SK-N-SH (cell line): ENCODE results near the gene CCL22.

Experiments
- CHD2 ChIP-seq: fragments of 150-350 bp; IDR thresholded peaks from 2 replicates; pipeline ENCODE4 v1.6.1; 2018; ENCODE audit warnings: low read length; ENCODE audit not compliant: partially characterized antibody
- EZH2phosphoT487 ChIP-seq: fragments of 200-600 bp; sonication (generic); IDR thresholded peaks from 2 replicates; pipeline ENCODE4 v1.6.1; 2017; ENCODE audit warnings: low read depth, mixed run types, mild to moderate bottlenecking, antibody characterized with exemption, moderate library complexity, borderline replicate concordance
- FOXM1 ChIP-seq: IDR thresholded peaks from 2 replicates; pipeline ENCODE4 v1.4.0; 2012; ENCODE audit warnings: low read depth, mild to moderate bottlenecking
- GATA2 ChIP-seq: sonication (generic); formaldehyde crosslinking; IDR thresholded peaks from 2 replicates; pipeline ENCODE4 v1.5.0; 2020; ENCODE audit warnings: mild to moderate bottlenecking, missing genetic modification reagents
- JUND ChIP-seq: IDR thresholded peaks from 2 replicates; pipeline ENCODE4 v1.4.0; 2012
- MEF2A ChIP-seq: IDR thresholded peaks from 2 replicates; pipeline ENCODE4 v1.4.0; 2012; ENCODE audit warnings: low read depth, borderline replicate concordance
- MXI1 ChIP-seq: IDR thresholded peaks from 2 replicates; pipeline ENCODE4 v1.6.1; 2012; ENCODE audit warnings: mild to moderate bottlenecking, low read depth, low read length, improper control_type of control experiment
- NRF1 ChIP-seq: IDR thresholded peaks from 2 replicates; pipeline ENCODE4 v1.6.1; 2012; ENCODE audit warnings: low read depth, mild to moderate bottlenecking, low read length
- POLR2AphosphoS5 ChIP-seq: IDR thresholded peaks from 2 replicates; pipeline ENCODE4 v1.6.1; 2012; ENCODE audit warnings: low read depth, low read length
- RAD21 ChIP-seq: IDR thresholded peaks from 2 replicates; pipeline ENCODE4 v1.6.1; 2012; ENCODE audit warnings: mild to moderate bottlenecking, low read length
- TF ChIP-seq, protein P1 (sequence below): IDR thresholded peaks from 2 replicates; pipeline ENCODE4 v1.4.0; 2012; ENCODE audit warnings: low read depth
- TF ChIP-seq, protein P2 (sequence below): fragments of 200-600 bp; sonication (generic); IDR thresholded peaks from 2 replicates; pipeline ENCODE4 v1.6.1; 2017; ENCODE audit warnings: antibody characterized with exemption, mild to moderate bottlenecking, moderate library complexity
- TF ChIP-seq, protein P3 (sequence below): fragments of 150-350 bp; IDR thresholded peaks from 2 replicates; pipeline ENCODE4 v1.6.1; 2016; ENCODE audit warnings: mild to moderate bottlenecking, low read depth, low read length

DNA sequence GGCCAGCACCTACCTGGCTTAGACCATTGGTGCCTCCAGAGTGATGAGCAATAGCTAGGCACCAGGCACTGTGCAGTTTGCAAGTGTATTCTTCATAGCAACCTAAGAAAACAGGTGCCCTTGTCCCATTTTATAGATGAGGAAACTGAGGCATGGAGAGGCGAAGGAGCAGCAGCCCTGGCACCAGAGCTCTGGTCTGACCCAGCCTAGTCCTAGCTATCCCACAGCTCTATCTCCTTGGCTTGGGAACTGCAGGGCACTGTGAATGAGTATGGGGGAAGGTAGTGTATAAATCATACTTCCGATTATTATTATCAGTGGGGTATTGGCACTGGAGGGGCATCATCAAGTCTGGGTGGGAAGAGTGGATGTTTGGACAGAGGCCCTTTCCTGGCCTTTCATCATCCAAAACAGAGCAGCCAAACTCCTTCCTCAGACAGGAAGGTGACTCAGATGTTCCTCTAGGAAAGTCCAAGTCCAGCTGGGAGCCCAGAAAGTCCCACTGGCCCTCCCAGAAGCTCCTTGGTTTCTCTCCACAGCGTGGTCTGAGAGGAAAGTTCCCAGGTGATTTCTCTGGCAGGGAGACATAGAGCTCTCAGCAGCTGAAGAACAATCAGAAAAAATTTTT lies 42.1 kb upstream of the CCL22 start:
- no peak for TF ChIP-seq POLR2AphosphoS5
- TF ChIP-seq FOXM1: no peak
- TF ChIP-seq MEF2A: no peak
- TF ChIP-seq, protein P1, sequence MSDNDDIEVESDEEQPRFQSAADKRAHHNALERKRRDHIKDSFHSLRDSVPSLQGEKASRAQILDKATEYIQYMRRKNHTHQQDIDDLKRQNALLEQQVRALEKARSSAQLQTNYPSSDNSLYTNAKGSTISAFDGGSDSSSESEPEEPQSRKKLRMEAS: no peak; the same call in 1 of the 2 replicates
- no peak; the same call in 1 of the 2 replicates for TF ChIP-seq JUND
- TF ChIP-seq, protein P2, sequence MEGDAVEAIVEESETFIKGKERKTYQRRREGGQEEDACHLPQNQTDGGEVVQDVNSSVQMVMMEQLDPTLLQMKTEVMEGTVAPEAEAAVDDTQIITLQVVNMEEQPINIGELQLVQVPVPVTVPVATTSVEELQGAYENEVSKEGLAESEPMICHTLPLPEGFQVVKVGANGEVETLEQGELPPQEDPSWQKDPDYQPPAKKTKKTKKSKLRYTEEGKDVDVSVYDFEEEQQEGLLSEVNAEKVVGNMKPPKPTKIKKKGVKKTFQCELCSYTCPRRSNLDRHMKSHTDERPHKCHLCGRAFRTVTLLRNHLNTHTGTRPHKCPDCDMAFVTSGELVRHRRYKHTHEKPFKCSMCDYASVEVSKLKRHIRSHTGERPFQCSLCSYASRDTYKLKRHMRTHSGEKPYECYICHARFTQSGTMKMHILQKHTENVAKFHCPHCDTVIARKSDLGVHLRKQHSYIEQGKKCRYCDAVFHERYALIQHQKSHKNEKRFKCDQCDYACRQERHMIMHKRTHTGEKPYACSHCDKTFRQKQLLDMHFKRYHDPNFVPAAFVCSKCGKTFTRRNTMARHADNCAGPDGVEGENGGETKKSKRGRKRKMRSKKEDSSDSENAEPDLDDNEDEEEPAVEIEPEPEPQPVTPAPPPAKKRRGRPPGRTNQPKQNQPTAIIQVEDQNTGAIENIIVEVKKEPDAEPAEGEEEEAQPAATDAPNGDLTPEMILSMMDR: no peak
- TF ChIP-seq, protein P3, sequence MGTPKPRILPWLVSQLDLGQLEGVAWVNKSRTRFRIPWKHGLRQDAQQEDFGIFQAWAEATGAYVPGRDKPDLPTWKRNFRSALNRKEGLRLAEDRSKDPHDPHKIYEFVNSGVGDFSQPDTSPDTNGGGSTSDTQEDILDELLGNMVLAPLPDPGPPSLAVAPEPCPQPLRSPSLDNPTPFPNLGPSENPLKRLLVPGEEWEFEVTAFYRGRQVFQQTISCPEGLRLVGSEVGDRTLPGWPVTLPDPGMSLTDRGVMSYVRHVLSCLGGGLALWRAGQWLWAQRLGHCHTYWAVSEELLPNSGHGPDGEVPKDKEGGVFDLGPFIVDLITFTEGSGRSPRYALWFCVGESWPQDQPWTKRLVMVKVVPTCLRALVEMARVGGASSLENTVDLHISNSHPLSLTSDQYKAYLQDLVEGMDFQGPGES: no peak
- no peak for TF ChIP-seq CHD2
- TF ChIP-seq MXI1: no peak
- TF ChIP-seq NRF1: no peak
- no peak for TF ChIP-seq RAD21
- no peak for TF ChIP-seq EZH2phosphoT487
- TF ChIP-seq GATA2: no peak
